HepG2 (cell line): ENCODE results near the gene TLE1.
"Not testable (repeated sequence)": the region's sequence is repeated elsewhere in the genome, so short reads cannot be mapped to it uniquely, and the experiment has no call there.

Experiments
- CBFB ChIP-seq: sonication (generic); formaldehyde crosslinking; IDR thresholded peaks from 2 replicates; pipeline ENCODE4 v1.4.0; 2020; ENCODE audit warnings: missing genetic modification reagents
- DNMT1 ChIP-seq: sonication (generic); formaldehyde crosslinking; IDR thresholded peaks from 2 replicates; pipeline ENCODE4 v1.5.1; 2020; ENCODE audit warnings: mild to moderate bottlenecking, missing genetic modification reagents
- HDAC2 ChIP-seq: sonication (generic); formaldehyde crosslinking; IDR thresholded peaks from 2 replicates; pipeline ENCODE4 v1.4.0; 2020; ENCODE audit warnings: missing genetic modification reagents
- HNF4A ChIP-seq: sonication (generic); formaldehyde crosslinking; IDR thresholded peaks from 2 replicates; pipeline ENCODE4 v1.4.0; 2020; ENCODE audit warnings: missing genetic modification reagents
- RXRA ChIP-seq: sonication (generic); formaldehyde crosslinking; IDR thresholded peaks from 2 replicates; pipeline ENCODE4 v1.5.1; 2020; ENCODE audit warnings: missing genetic modification reagents
- SIN3A ChIP-seq: IDR thresholded peaks from 2 replicates; pipeline ENCODE4 v1.6.1; 2011; ENCODE audit warnings: low read depth, mild to moderate bottlenecking, control low read depth, low read length, borderline replicate concordance
- SMC3 ChIP-seq: IDR thresholded peaks from 2 replicates; pipeline ENCODE4 v1.6.1; 2011; ENCODE audit warnings: low read length, improper control_type of control experiment
- SRF ChIP-seq: IDR thresholded peaks from 2 replicates; pipeline ENCODE4 v1.6.1; 2011; ENCODE audit warnings: mild to moderate bottlenecking, low read depth, low read length, moderate library complexity
- TIGD3 ChIP-seq: sonication (generic); formaldehyde crosslinking; IDR thresholded peaks from 2 replicates; pipeline ENCODE4 v1.5.1; 2020; ENCODE audit warnings: mild to moderate bottlenecking, missing genetic modification reagents, borderline replicate concordance
- ZC3H13 ChIP-seq: sonication (generic); formaldehyde crosslinking; IDR thresholded peaks from 2 replicates; pipeline ENCODE4 v1.8.1; 2023; ENCODE audit warnings: mild to moderate bottlenecking, missing genetic modification reagents, moderate library complexity
- ZKSCAN8 ChIP-seq: IDR thresholded peaks from 2 replicates; pipeline ENCODE4 v1.6.1; 2016; ENCODE audit warnings: borderline replicate concordance, missing genetic modification reagents, missing compliant biosample characterization
- ZNF501 ChIP-seq: sonication (generic); formaldehyde crosslinking; IDR thresholded peaks from 2 replicates; pipeline ENCODE4 v1.5.1; 2020; ENCODE audit warnings: mild to moderate bottlenecking, moderate library complexity, missing genetic modification reagents
- TF ChIP-seq, protein P1 (sequence below), 2 experiments: sonication (generic) in 1 of 2; formaldehyde crosslinking in 1 of 2; IDR thresholded peaks; 2 replicates each; pipeline versions ENCODE4 v1.5.1 to v1.6.1; 2011 to 2020; ENCODE audit warnings: borderline replicate concordance in 1 of 2, low read depth in 1 of 2, low read length in 1 of 2, mild to moderate bottlenecking in 1 of 2, missing genetic modification reagents in 1 of 2, moderate library complexity in 1 of 2
- TF ChIP-seq, protein P2 (sequence below): sonication (generic); formaldehyde crosslinking; IDR thresholded peaks from 2 replicates; pipeline ENCODE4 v1.5.0; 2020; ENCODE audit warnings: mild to moderate bottlenecking, missing genetic modification reagents, moderate library complexity

DNA sequence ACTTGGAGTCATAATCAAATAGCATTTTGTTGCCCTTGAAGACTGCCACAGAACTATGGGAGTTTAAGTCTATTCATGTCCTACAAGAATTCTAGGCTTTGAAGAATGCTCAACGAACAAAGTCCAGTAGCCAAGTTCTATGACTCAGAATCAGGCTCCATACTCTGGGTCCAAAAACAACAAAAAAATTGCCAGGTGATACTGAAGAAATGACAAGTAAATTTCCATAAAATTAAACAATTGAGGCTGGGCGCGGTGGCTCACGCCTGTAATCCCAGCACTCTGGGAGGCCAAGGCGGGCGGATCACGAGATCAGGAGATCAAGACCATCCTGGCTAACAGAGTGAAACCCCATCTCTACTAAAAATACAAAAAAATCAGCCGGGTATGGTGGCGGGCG is 94.1 kb downstream of the TLE1 start:
- not testable (repeated sequence) for TF ChIP-seq RXRA (CRISPR knock-in tag); HNF4A; ZKSCAN8; ZC3H13 (CRISPR knock-in tag); TIGD3 (CRISPR knock-in tag); SMC3; HDAC2 (CRISPR knock-in tag); DNMT1 (CRISPR knock-in tag); CBFB (CRISPR knock-in tag); SIN3A; SRF; ZNF501 (CRISPR knock-in tag)
- TF ChIP-seq, protein P1, sequence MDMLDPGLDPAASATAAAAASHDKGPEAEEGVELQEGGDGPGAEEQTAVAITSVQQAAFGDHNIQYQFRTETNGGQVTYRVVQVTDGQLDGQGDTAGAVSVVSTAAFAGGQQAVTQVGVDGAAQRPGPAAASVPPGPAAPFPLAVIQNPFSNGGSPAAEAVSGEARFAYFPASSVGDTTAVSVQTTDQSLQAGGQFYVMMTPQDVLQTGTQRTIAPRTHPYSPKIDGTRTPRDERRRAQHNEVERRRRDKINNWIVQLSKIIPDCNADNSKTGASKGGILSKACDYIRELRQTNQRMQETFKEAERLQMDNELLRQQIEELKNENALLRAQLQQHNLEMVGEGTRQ (IDR thresholded peaks at IDR 0.05; ENCODE audit: low read depth, low read length), result not testable (repeated sequence)
- TF ChIP-seq, protein P1 (CRISPR knock-in tag; IDR thresholded peaks at IDR 0.05; ENCODE audit: borderline replicate concordance), result not testable (repeated sequence)
- TF ChIP-seq, protein P2, sequence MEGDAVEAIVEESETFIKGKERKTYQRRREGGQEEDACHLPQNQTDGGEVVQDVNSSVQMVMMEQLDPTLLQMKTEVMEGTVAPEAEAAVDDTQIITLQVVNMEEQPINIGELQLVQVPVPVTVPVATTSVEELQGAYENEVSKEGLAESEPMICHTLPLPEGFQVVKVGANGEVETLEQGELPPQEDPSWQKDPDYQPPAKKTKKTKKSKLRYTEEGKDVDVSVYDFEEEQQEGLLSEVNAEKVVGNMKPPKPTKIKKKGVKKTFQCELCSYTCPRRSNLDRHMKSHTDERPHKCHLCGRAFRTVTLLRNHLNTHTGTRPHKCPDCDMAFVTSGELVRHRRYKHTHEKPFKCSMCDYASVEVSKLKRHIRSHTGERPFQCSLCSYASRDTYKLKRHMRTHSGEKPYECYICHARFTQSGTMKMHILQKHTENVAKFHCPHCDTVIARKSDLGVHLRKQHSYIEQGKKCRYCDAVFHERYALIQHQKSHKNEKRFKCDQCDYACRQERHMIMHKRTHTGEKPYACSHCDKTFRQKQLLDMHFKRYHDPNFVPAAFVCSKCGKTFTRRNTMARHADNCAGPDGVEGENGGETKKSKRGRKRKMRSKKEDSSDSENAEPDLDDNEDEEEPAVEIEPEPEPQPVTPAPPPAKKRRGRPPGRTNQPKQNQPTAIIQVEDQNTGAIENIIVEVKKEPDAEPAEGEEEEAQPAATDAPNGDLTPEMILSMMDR, result not testable (repeated sequence)
